Uterus (tissue), 2 donors: Measurements from ENCODE around the gene PAX2.

Experiments
- CTCF ChIP-seq, 4 experiments: fragments of 200-600 bp in 2 of 4; fragments of 450-650 bp in 2 of 4; sonication (generic) in 2 of 4; IDR thresholded peaks; one replicate each; pipeline ENCODE4 v1.5.1; 2016 to 2019; ENCODE audit warnings: antibody characterized with exemption in 4 of 4, mild to moderate bottlenecking in 2 of 4, moderate library complexity in 1 of 4
- POLR2A ChIP-seq, 2 donors: fragments of 450-650 bp; IDR thresholded peaks; one replicate each; pipeline ENCODE4 v1.6.1; 2016; ENCODE audit warnings: antibody characterized with exemption in 2 of 2, mild to moderate bottlenecking in 1 of 2, moderate library complexity in 1 of 2

DNA sequence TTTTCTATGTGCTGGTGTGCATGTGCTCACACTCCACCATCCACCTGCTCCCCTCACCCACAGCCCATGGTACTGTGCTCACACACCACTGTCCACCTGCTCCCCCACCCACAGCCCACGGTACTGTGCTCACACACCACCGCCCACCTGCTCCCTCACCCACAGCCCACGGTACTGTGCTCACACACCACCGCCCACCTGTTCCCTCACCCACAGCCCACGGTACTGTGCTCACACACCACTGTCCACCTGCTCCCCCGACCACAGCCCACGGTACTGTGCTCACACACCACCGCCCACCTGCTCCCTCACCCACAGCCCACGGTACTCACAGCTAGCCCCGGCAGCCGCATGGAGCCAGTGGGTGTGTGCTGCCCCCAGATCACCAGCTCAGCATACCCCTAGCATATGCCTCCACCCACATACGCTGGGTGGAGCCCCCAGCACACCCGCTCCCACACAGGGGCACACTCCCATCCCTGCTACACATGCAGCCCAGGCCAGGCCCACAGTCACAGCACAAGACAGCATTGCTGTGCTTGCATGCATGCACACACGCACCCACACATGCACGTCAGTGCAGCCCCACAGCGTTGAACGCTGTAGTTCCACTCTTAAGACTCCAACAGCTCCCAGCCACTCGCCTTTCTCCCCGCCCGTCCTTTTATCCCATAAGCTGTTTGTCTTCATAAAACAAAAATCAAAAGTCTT is 62.0 kb downstream of the PAX2 start:
- TF ChIP-seq CTCF (IDR thresholded peaks at IDR 0.05) = no peak
- TF ChIP-seq POLR2A (IDR thresholded peaks at IDR 0.05) = no peak
